ENCODE measurements around the gene LRRC45. TPM values are rescaled to one million over a fixed set of nuclear protein-coding genes. Genes with fewer than 3 reads are reported as not detected.

LRRC45 gene
- total and polyA plus RNA-seq, 12 donors = 1.2 to 24.5 (median 12.6) TPM

DNA sequence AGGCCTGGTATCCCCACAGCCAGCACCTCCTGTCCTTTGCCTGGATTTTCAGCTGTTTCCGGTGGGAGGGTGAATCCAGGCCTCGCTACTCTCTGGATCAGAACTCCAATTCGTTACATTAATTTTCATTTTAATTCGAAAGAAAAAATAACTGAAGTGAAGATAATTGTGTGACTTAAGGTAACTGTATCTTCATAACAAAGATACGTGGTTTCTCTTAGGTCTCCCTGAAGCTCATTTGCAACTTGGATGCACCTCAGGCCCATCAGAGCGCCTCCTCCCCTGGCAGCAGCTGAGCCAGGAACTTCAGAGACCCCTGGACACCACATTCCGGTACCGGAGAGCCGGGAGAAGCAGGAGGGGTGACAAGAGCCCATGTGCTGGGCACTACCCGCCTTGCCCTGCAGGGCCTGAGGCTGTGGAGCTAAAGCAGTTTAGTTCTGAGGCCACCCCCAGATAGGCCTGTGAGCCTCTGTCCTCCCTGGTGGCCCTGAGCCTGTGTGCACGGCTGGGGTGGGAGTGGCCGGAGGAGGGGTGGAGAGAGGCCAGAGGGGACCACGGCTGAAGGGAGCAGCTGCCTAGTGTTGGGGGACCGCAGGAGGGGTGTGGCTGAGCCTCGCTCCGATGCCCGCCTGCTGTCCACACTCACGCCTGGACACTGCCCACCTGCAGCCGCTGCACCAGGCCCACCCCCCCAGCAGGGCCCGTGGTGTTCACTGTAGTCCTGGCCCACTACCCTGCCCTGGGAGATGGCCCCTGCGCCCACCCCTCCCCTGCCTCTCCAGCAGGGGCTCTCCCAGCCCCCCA is 53.9 kb downstream of the LRRC45 start:
- WGBS, 4 donors = 64 to 76% (median 68%) methylated on average over 14 to 21 of the region's 21 CpGs
- Histone ChIP-seq H3K4me3 (no peak overlapping the region), H3K4me1 (replicated peaks in 1 of 2) (no peaks in the 10 kb centered on the region), H3K9me3 (replicated peaks in 1 of 3) (no peaks in the 10 kb centered on the region), H3K36me3 (replicated peaks in 1 of 2) (peaks cover 0 to 34% of the 10 kb centered on the region in 2 donors), H3K27ac (no peak overlapping the region), H3K27me3 (no peaks in the 10 kb centered on the region)
- TF ChIP-seq, protein P1, sequence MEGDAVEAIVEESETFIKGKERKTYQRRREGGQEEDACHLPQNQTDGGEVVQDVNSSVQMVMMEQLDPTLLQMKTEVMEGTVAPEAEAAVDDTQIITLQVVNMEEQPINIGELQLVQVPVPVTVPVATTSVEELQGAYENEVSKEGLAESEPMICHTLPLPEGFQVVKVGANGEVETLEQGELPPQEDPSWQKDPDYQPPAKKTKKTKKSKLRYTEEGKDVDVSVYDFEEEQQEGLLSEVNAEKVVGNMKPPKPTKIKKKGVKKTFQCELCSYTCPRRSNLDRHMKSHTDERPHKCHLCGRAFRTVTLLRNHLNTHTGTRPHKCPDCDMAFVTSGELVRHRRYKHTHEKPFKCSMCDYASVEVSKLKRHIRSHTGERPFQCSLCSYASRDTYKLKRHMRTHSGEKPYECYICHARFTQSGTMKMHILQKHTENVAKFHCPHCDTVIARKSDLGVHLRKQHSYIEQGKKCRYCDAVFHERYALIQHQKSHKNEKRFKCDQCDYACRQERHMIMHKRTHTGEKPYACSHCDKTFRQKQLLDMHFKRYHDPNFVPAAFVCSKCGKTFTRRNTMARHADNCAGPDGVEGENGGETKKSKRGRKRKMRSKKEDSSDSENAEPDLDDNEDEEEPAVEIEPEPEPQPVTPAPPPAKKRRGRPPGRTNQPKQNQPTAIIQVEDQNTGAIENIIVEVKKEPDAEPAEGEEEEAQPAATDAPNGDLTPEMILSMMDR (IDR thresholded peaks at IDR 0.05) = no peak
- no peak for TF ChIP-seq POLR2A (IDR thresholded peaks at IDR 0.05)
- no peak for DNase-seq
- intact Hi-C loops (cut with DNase I) = no loop called here

- intact Hi-C loops (cut with DNase I) = no loop called here
- TF ChIP-seq POLR2A (IDR thresholded peaks at IDR 0.05) = no peak
- TF ChIP-seq, protein P1 (IDR thresholded peaks at IDR 0.05) = no peak
These were observed 54.7 kb downstream of the LRRC45 start for GRCh38 chr17:82077617-82078358.

DNA sequence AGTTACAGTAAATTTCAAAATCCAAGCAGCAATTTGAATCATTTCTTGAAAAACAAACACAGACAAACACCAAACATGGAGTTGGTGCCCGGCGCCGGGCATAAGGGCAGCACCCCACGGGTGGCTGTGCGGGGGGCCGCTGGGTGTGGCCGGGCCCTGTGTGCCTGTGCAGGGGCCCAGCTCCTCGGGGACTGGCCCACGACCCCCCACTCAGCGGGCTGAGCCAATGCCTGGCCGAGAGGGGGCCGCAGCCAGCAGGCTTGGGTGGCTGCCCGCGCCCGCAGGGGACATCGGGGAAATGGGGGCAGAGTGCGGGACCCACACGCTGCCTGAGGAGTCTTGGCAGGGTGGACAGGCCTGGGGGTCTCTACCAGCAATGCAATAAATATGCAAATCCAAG is 55.3 kb downstream of the LRRC45 start:
- 96 to 97% (median 96%) methylated on average over 7 to 18 of the region's 18 CpGs; no CpG with 5 or more reads in 1 of the 4 donors for WGBS, 4 donors
- Histone ChIP-seq H3K27ac (no peak overlapping the region), H3K27me3 (no peaks in the 10 kb centered on the region), H3K9me3 (replicated peaks in 1 of 3) (no peaks in the 10 kb centered on the region), H3K4me3 (no peak overlapping the region), H3K36me3 (replicated peaks in 1 of 2) (peaks cover 0 to 49% of the 10 kb centered on the region in 2 donors), H3K4me1 (replicated peaks in 1 of 2) (no peaks in the 10 kb centered on the region)
- intact Hi-C loops (cut with DNase I) = no loop called here
- no peak for DNase-seq
- TF ChIP-seq POLR2A (IDR thresholded peaks at IDR 0.05) = no peak
- TF ChIP-seq, protein P1 (IDR thresholded peaks at IDR 0.05) = no peak

More at GRCh38 chr17:82077617-82078358, 54.7 kb downstream of the LRRC45 start:
- Histone ChIP-seq H3K36me3 (replicated peaks in 1 of 2) (peaks cover 0 to 42% of the 10 kb centered on the region in 2 donors), H3K9me3 (replicated peaks in 1 of 3) (no peaks in the 10 kb centered on the region), H3K27me3 (no peaks in the 10 kb centered on the region), H3K4me3 (no peak overlapping the region), H3K27ac (no peak overlapping the region), H3K4me1 (replicated peaks in 1 of 2) (no peaks in the 10 kb centered on the region)
- no peak for DNase-seq
- WGBS, 4 donors = 75 to 88% (median 80%) methylated on average over 14 to 28 of the region's 28 CpGs

- Histone ChIP-seq H3K4me1 (replicated peaks in 1 of 2) (no peaks in the 10 kb centered on the region), H3K36me3 (replicated peaks in 1 of 2) (peaks cover 0 to 56% of the 10 kb centered on the region in 2 donors), H3K9me3 (replicated peaks in 1 of 3) (no peaks in the 10 kb centered on the region), H3K27ac (no peak overlapping the region), H3K4me3 (no peak overlapping the region), H3K27me3 (no peaks in the 10 kb centered on the region)
- no peak for DNase-seq
- TF ChIP-seq POLR2A (IDR thresholded peaks at IDR 0.05) = no peak
- TF ChIP-seq, protein P1 (IDR thresholded peaks at IDR 0.05) = no peak
- intact Hi-C loops (cut with DNase I) = no loop called here
- WGBS, 4 donors = 90 to 94% (median 94%) methylated on average over 24 to 47 of the region's 47 CpGs
These were observed 56.0 kb downstream of the LRRC45 start for GRCh38 chr17:82079001-82079677.

All from adrenal gland (tissue), 12 donors.